Heart left ventricle (tissue), 13 donors: ENCODE results near the gene MAST1.

ENCODE experiments used
- CTCF ChIP-seq, 12 donors: fragments of 200-600 bp; sonication (generic) in 4 of 12; IDR thresholded peaks; one replicate each; pipeline versions ENCODE4 v1.5.0 to v1.8.0; 2018 to 2022; ENCODE audit warnings: antibody characterized with exemption in 12 of 12, mild to moderate bottlenecking in 5 of 12
- POLR2A ChIP-seq, 2 donors: fragments of 450-650 bp; IDR thresholded peaks; one replicate each; pipeline ENCODE4 v1.6.1; 2017; ENCODE audit warnings: antibody characterized with exemption in 2 of 2, mild to moderate bottlenecking in 2 of 2, moderate library complexity in 2 of 2
- donor health status: ischemic (EF 13 %, LVEDD 7.1; RV severe dilation, severe dysfunction).
- donor health status: DM: no; HTN: yes; CAD: no.
- donor health status: DM: no; HTN: no; CAD: no.
- donor health status: ischemic (EF 25% LVEDD 6.9; RV normal size, moderate dysfunction).
- donor health status: ischemic (EF 25% LVEDD 5.7; RV mildly dilated, moderate dysfunction).
- donor health status: ischemic (EF 35%, LVEDD 5.7; RV mildly dilated, moderate dysfunction).
- donor health status: nonischemic (EF 11% LVEDD 7.7; RV severe dilation, severe dysfunction).
- donor health status: DM: yes; HTN: yes; CAD: no.
- donor health status: PGD.
- donor health status: ischemic (EF 29% LVEDD 5.4; RV normal size, mild dysfunction).
- donor health status: nonischemic (EF 23%, LVEDD 6.1; RV moderate dilation, normal function).

- TF ChIP-seq CTCF (IDR thresholded peaks at IDR 0.05) (peak in 3 of 12 donors; percentile 16 to 25 (median 23)), POLR2A (IDR thresholded peaks at IDR 0.05) (peak in 1 of 2 donors; percentile 78)
These were observed 44.8 kb upstream of the MAST1 start for GRCh38 chr19:12793290-12794195.
